ENCODE results near the gene RAVER2. TPM values are rescaled to one million over a fixed set of nuclear protein-coding genes. Genes with fewer than 3 reads are reported as not detected.

Gene RAVER2
- total RNA-seq, 2 donors from 2014 or later, result 6.9 to 8.8 TPM

DNA sequence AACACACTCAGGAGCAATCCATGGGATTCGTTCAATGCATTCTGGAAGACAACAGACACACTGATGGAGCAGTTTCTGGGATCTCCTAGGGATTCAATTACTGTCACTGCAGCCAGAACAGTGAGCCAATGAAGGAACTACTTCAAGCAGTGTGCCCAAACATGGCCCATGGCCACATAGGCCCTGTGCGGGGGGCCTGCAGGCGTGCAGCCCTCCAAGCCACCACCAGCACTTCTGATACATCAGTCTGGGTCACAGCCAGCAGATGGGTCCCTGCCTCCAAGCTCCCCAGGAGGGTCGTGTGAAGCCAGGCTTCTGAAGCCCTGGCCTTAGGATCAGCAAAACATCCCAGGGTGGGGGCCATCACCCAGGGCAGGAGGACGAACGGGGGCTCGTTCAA, 99.3 kb downstream of the RAVER2 start:
- Histone ChIP-seq H3K27ac (no peak overlapping the region), H3K4me3 (no peak overlapping the region), H3K36me3 (replicated peaks in 1 of 2; ENCODE audit: insufficient read depth in 1 of 2, low read depth in 2 of 2) (peaks cover 3 to 28% of the 10 kb centered on the region in 2 donors), H3K4me1 (no peaks in the 10 kb centered on the region), H3K9me3 (no peaks in the 10 kb centered on the region), H3K27me3 (no peaks in the 10 kb centered on the region)
- no peak for ATAC-seq
- intact Hi-C loops (cut with DNase I), result no loop called here
- no peak for DNase-seq
- TF ChIP-seq, protein P1, sequence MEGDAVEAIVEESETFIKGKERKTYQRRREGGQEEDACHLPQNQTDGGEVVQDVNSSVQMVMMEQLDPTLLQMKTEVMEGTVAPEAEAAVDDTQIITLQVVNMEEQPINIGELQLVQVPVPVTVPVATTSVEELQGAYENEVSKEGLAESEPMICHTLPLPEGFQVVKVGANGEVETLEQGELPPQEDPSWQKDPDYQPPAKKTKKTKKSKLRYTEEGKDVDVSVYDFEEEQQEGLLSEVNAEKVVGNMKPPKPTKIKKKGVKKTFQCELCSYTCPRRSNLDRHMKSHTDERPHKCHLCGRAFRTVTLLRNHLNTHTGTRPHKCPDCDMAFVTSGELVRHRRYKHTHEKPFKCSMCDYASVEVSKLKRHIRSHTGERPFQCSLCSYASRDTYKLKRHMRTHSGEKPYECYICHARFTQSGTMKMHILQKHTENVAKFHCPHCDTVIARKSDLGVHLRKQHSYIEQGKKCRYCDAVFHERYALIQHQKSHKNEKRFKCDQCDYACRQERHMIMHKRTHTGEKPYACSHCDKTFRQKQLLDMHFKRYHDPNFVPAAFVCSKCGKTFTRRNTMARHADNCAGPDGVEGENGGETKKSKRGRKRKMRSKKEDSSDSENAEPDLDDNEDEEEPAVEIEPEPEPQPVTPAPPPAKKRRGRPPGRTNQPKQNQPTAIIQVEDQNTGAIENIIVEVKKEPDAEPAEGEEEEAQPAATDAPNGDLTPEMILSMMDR (IDR thresholded peaks at IDR 0.05), result no peak
- TF ChIP-seq POLR2A (IDR thresholded peaks at IDR 0.05), result no peak
- WGBS, 2 donors, result 95 to 96% methylated on average over 3 to 7 of the region's 7 CpGs

DNA sequence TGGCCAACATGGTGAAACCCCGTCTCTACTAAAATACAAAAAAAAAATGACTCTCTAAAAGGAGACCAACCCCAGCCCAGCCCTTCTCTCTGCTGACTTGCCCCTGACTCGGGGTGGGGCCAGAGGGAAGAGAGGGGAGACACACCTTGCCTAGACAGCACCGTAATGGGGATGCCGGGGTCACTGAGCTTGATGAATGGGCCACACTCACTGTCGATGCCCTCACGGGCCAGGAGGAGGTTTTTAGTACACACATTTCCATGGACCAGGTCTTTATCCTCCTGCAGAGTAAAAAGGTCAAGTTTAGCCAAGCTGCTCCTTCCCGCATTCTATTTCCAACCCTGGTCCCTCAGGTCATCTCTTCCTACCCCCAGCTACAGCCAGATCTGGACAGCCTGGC, 99.7 kb downstream of the RAVER2 start:
- H3K36me3 ChIP-seq (replicated peaks in 1 of 2; ENCODE audit: insufficient read depth in 1 of 2, low read depth in 2 of 2), result peaks cover 3 to 25% of the 10 kb centered on the region in 2 donors
- no peak overlapping the region for H3K27ac ChIP-seq
- 83 to 86% methylated on average over 7 of the region's 7 CpGs for WGBS, 2 donors
- no peaks in the 10 kb centered on the region for H3K9me3 ChIP-seq
- no peak for DNase-seq
- no peaks in the 10 kb centered on the region for H3K4me1 ChIP-seq
- H3K4me3 ChIP-seq, result no peak overlapping the region
- intact Hi-C loops (cut with DNase I), result no loop called here
- no peak for ATAC-seq
- TF ChIP-seq POLR2A (IDR thresholded peaks at IDR 0.05), result no peak
- TF ChIP-seq, protein P1 (IDR thresholded peaks at IDR 0.05), result no peak
- H3K27me3 ChIP-seq, result no peaks in the 10 kb centered on the region

DNA sequence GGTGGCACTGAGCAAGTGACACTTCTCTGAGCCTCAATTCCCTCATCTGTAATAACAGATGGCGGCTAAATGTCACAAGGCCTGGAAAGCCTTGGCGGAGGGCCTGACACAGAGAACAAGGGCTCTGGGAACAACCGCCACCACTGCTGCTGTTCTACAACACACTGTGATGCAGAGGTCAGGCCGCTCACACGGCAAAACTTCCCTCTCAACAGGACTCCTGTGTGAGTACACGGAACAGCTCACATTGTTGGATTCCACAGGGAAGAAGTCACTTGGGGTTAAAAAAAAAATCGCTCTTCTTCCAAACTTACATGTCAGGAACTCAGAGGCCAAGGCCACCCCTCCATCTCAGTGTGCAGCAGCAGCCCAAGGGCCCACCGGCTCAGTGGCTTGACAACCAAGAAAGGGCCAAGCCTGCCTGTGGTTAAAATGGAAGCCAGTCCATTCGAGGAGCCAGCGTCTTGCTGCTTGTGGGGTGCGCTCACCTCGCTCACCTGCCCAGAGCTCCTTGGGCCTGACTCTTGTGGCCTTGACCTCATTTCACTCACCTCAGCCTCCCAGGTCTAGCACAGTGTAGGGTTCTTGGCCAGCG, 101.1 kb downstream of the RAVER2 start:
- no peak for ATAC-seq
- WGBS, 2 donors, result 88 to 89% methylated on average over 5 to 13 of the region's 13 CpGs
- H3K4me3 ChIP-seq, result no peak overlapping the region
- no peaks in the 10 kb centered on the region for H3K9me3 ChIP-seq
- no peak overlapping the region for H3K27ac ChIP-seq
- intact Hi-C loops (cut with DNase I), result no loop called here
- H3K36me3 ChIP-seq (replicated peaks in 1 of 2; ENCODE audit: insufficient read depth in 1 of 2, low read depth in 2 of 2), result peaks cover under 1 to 25% of the 10 kb centered on the region in 2 donors
- no peaks in the 10 kb centered on the region for H3K27me3 ChIP-seq
- no peak for TF ChIP-seq POLR2A (IDR thresholded peaks at IDR 0.05)
- TF ChIP-seq, protein P1 (IDR thresholded peaks at IDR 0.05), result no peak
- H3K4me1 ChIP-seq, result no peaks in the 10 kb centered on the region
- DNase-seq, result no peak

DNA sequence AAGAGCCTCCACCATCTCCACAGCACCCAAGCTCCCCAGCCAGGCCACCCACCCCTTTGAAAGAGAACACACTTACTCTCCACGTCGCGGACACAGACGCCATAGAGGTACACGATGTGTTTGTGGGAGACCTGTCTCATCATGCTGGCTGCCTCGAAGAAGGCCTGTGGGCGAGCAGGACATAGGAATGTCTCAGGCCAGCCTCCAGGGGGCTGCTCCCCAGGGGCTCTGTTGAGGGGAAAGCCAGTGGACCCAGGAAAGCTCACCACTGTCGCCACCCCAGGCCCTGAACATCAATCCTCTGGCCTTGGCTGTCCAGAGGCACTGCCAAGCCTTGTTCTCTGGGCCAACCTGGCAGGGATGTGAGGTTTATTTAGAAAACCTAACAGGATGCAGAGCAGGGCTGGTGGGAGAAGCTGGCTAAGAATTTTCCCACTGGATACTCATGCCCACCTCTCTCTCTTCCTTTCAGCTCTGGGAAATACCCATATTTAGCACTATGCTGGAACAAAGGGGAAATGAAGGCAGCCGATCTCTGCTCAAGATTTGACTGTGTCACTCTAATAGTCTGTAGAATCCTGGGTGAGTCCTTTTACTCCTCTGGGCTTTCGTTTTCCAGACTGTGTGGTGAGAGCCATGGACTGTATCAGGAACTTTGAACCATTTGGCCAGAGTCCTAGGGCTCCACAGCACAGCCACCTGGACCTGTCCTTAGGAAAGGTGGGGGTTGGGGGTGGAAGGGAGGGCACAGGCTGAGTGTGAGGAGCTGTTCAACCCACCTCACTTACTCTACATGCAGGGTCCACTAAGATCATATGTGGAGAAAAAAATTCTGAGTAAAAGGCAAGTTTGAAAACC, 101.9 kb downstream of the RAVER2 start:
- WGBS, 2 donors, result 76 to 86% methylated on average over 5 to 10 of the region's 10 CpGs
- intact Hi-C loops (cut with DNase I), result no loop called here
- Histone ChIP-seq H3K27me3 (no peaks in the 10 kb centered on the region), H3K4me1 (no peaks in the 10 kb centered on the region), H3K9me3 (no peaks in the 10 kb centered on the region), H3K4me3 (no peak overlapping the region), H3K36me3 (replicated peaks in 1 of 2; ENCODE audit: insufficient read depth in 1 of 2, low read depth in 2 of 2) (peaks cover 0 to 22% of the 10 kb centered on the region in 2 donors), H3K27ac (no peak overlapping the region)
- DNase-seq (no peak), ATAC-seq (no peak)
- no peak for TF ChIP-seq POLR2A (IDR thresholded peaks at IDR 0.05)
- TF ChIP-seq, protein P1 (IDR thresholded peaks at IDR 0.05), result no peak

All from body of pancreas (tissue), 4 donors.